ENCODE results near the gene NABP2. TPM values are rescaled to one million over a fixed set of nuclear protein-coding genes. Genes with fewer than 3 reads are reported as not detected.
A peak's percentile ranks its signal among the peaks of the same experiment; 100 is the strongest.

The NABP2 gene
- total and polyA plus RNA-seq, 2 donors (not counting 1 experiment from before 2014, with no cell fraction given): 14.9 to 16.1 TPM

GRCh38 chr12:56224954-56225353 lies 812 bp downstream of the NABP2 start:
- intact Hi-C loops (cut with micrococcal nuclease): loop anchor here (1.0 kb wide), 8 partner anchors 19 to 239 kb away; partner anchors contain the start of genes ANKRD52, COQ10A and CS
- no peaks in the 10 kb centered on the region for H3K27me3 Mint-ChIP-seq
- peaks cover 0 to 2% of the 10 kb centered on the region in 2 experiments for H3K36me3 ChIP-seq (replicated peaks in 1 of 2; ENCODE audit: control extremely low read depth in 1 of 2, control insufficient read depth in 1 of 2, extremely low read depth in 1 of 2, insufficient read depth in 2 of 2, low read length in 1 of 2)
- no peak for ATAC-seq (ENCODE audit: low read depth)
- WGBS (ENCODE audit: insufficient coverage): 88% methylated on average over 5 of the region's 11 CpGs
- peak overlapping the region in 3 of 5 experiments; percentile 60 to 70 (median 62) for H3K4me3 ChIP-seq (ENCODE audit: control extremely low read depth in 1 of 5, extremely low read depth in 1 of 5, insufficient read depth in 1 of 5, low read depth in 2 of 5, low read length in 4 of 5)
- H3K4me1 ChIP-seq (ENCODE audit: control insufficient read depth in 2 of 2, insufficient read depth in 2 of 2, low read length in 2 of 2): peaks cover 22 to 40% of the 10 kb centered on the region in 2 donors
- no peaks in the 10 kb centered on the region for H3K9me3 Mint-ChIP-seq (ENCODE audit: insufficient read depth)
- ChIA-PET CTCF (interaction anchor here (1.8 to 4.1 kb wide), 2 partner anchors 18 to 35 kb away, joined by 5 to 30 read pairs; partner anchors contain the start of gene SMARCC2), POLR2A (no interaction called here)
- H3K4me3 Mint-ChIP-seq: peak overlapping the region; percentile 100
- peak overlapping the region; percentile 68 for H3K9ac ChIP-seq (ENCODE audit: low read length)
- no peaks in the 10 kb centered on the region for H3K9me3 ChIP-seq (ENCODE audit: control extremely low read depth in 1 of 3, control insufficient read depth in 2 of 3, insufficient read depth in 1 of 3, low read length in 2 of 3)
- peaks cover 43% of the 10 kb centered on the region for H3K4me1 Mint-ChIP-seq
- peaks cover 27% of the 10 kb centered on the region for H3K79me2 ChIP-seq (ENCODE audit: control insufficient read depth, insufficient read depth, low read length)
- H2AFZ ChIP-seq (ENCODE audit: insufficient read depth, low read depth, low read length, poor library complexity, severe bottlenecking): peak overlapping the region; percentile 90
- peaks cover 8% of the 10 kb centered on the region for H4K20me1 ChIP-seq (ENCODE audit: control insufficient read depth, insufficient read depth, low read length, poor library complexity, severe bottlenecking)
- peak overlapping the region; percentile 87 for H3K27ac Mint-ChIP-seq
- DNase-seq: no peak
- H3K27ac ChIP-seq (ENCODE audit: low read length in 2 of 2): peak overlapping the region; percentile 53 to 79
- no peak for TF ChIP-seq EZH2 (IDR thresholded peaks at IDR 0.05; ENCODE audit: borderline replicate concordance, insufficient read depth, low read depth, low read length, poor library complexity, severe bottlenecking)
- no peak for TF ChIP-seq CTCF (IDR thresholded peaks at IDR 0.05)
- peak overlapping the region; percentile 82 for H3K4me2 ChIP-seq (replicated peaks; ENCODE audit: low read depth, low read length, poor library complexity, severe bottlenecking)
- H3K27me3 ChIP-seq (replicated peaks in 1 of 4; ENCODE audit: control extremely low read depth in 1 of 4, control insufficient read depth in 3 of 4, insufficient read depth in 4 of 4, low read length in 3 of 4): no peaks in the 10 kb centered on the region

GRCh38 chr12:56229082-56229481 lies 4.9 kb downstream of the NABP2 start:
- ATAC-seq (ENCODE audit: low read depth) (no peak), DNase-seq (no peak)
- Mint-ChIP-seq H3K27me3 (no peaks in the 10 kb centered on the region), H3K9me3 (ENCODE audit: insufficient read depth) (no peaks in the 10 kb centered on the region), H3K4me3 (no peak overlapping the region), H3K27ac (no peak overlapping the region), H3K4me1 (peaks cover 14% of the 10 kb centered on the region)
- H3K4me1 ChIP-seq (ENCODE audit: control insufficient read depth in 2 of 2, insufficient read depth in 2 of 2, low read length in 2 of 2): peaks cover 4 to 8% of the 10 kb centered on the region in 2 donors
- H3K27me3 ChIP-seq (replicated peaks in 1 of 4; ENCODE audit: control extremely low read depth in 1 of 4, control insufficient read depth in 3 of 4, insufficient read depth in 4 of 4, low read length in 3 of 4): no peaks in the 10 kb centered on the region
- intact Hi-C loops (cut with micrococcal nuclease): no loop called here
- ChIA-PET POLR2A (interaction anchor here (0.5 kb wide), 1 partner anchor 174 kb away, joined by 6 read pairs; no protein-coding TSS in a partner anchor), CTCF (interaction anchor here (1.1 to 1.5 kb wide), 2 partner anchors 37 to 109 kb away, joined by 4 to 5 read pairs; no protein-coding TSS in a partner anchor)
- H3K4me2 ChIP-seq (replicated peaks; ENCODE audit: low read depth, low read length, poor library complexity, severe bottlenecking): no peak overlapping the region
- H3K9me3 ChIP-seq (ENCODE audit: control extremely low read depth in 1 of 3, control insufficient read depth in 2 of 3, insufficient read depth in 1 of 3, low read length in 2 of 3): no peaks in the 10 kb centered on the region
- H3K27ac ChIP-seq (ENCODE audit: low read length in 2 of 2): no peak overlapping the region
- H3K9ac ChIP-seq (ENCODE audit: low read length): no peak overlapping the region
- WGBS (ENCODE audit: insufficient coverage): 92% methylated on average over 5 of the region's 7 CpGs
- no peaks in the 10 kb centered on the region for H4K20me1 ChIP-seq (ENCODE audit: control insufficient read depth, insufficient read depth, low read length, poor library complexity, severe bottlenecking)
- no peak overlapping the region for H2AFZ ChIP-seq (ENCODE audit: insufficient read depth, low read depth, low read length, poor library complexity, severe bottlenecking)
- no peaks in the 10 kb centered on the region for H3K79me2 ChIP-seq (ENCODE audit: control insufficient read depth, insufficient read depth, low read length)
- peaks cover 0 to 2% of the 10 kb centered on the region in 2 experiments for H3K36me3 ChIP-seq (replicated peaks in 1 of 2; ENCODE audit: control extremely low read depth in 1 of 2, control insufficient read depth in 1 of 2, extremely low read depth in 1 of 2, insufficient read depth in 2 of 2, low read length in 1 of 2)
- no peak overlapping the region for H3K4me3 ChIP-seq (ENCODE audit: control extremely low read depth in 1 of 5, extremely low read depth in 1 of 5, insufficient read depth in 1 of 5, low read depth in 2 of 5, low read length in 4 of 5)
- TF ChIP-seq CTCF (IDR thresholded peaks at IDR 0.05) (no peak), EZH2 (IDR thresholded peaks at IDR 0.05; ENCODE audit: borderline replicate concordance, insufficient read depth, low read depth, low read length, poor library complexity, severe bottlenecking) (no peak)

Measured in B cell (primary cell).